ENCODE results near the gene LDHD.

GRCh38 chr16:75113541-75114121, 2.9 kb downstream of the LDHD start:
- TF ChIP-seq CTCF (conservative IDR thresholded peaks at IDR 0.05; ENCODE audit: low read length) (no peak), EZH2phosphoT487 (IDR thresholded peaks at IDR 0.05; ENCODE audit: borderline replicate concordance) (no peak)

Data from Loucy (cell line).